ENCODE results near the gene AGRN.
"Not testable (repeated sequence)": the region's sequence is repeated elsewhere in the genome, so short reads cannot be mapped to it uniquely, and the experiment has no call there.

AGRN gene

DNA sequence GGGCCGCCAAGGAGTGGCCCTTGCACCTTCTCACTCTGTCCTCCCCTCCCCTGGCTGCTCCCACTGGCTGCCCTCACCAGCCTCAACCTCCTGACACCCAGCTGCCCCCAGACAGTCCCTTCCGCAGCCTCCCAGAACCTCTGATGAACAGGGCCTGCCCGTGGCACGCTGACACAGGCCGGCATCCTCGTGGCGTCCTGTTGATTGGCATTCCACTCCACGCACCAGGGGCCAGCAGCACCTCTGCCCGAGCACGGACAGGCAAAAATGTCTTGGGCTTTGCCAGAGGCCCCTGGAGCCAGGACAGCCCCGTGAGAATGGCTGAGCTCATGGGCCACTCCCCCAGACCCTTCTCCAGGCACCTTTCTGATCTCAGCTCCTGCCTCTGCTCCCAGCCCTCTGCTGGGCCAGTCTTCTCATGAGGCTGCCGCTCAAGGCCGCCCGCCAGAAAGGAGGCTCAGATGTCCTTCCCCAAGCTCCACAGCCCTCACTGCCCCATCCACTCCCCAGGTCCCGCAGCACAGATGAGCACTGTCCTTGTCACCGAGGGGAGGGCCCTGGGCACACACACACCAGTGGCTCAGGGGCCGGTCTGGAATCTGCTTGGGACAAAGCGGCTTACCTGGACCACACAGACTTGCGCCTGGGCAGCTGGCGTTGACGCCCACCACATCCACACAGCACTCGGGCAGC is 70.0 kb downstream of the AGRN start:
- no peak overlapping the region for H3K4me3 ChIP-seq (ENCODE audit: low read length)
- TF ChIP-seq ZNF274 (IDR thresholded peaks at IDR 0.05; ENCODE audit: low read depth, low read length): no peak

DNA sequence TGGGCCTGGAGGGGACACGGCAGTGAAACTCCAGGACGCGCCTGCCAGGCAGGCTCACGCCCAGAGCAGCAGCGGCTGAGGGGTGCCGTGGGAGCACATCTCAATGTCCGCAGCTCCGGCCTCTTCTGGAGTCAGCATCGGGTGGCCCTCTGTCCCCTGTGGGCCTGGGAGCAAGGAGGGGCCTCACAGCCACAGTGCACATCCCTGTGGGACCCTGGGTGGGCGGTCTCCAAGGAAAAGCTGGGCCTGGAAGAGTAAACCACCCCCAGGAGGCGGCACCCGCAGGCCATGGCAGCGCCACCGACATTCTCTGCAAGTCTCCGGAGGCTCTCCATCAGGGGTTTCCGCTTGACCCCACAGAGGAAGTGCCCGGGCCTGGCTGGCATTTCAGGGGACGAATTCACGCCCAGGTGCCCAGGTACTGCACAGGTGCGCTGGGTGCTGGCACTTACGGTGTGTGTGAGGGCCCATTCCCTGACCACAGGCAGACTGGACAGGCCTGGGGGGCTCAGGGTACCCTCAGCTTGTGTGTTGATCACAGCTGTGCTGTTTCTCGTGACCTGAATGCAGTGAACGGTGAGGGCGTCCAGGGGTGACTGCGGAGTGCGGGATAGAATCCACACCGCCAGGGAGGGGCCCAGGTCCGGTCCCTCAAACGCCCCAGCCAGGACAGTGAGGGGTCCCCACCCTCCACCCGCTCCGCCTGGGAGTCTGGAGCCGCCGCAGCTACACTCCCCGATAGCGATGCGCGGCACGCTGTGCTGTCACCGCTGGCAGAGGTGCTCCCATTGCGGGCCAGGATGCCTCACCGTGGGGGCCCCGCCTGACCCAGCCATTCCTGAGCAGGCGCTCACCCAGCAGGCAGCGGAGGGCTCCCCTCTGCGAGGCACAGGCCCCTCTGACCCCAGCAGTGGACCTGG is 70.8 kb downstream of the AGRN start:
- H3K4me3 ChIP-seq (ENCODE audit: low read length): no peak overlapping the region
- TF ChIP-seq ZNF274 (IDR thresholded peaks at IDR 0.05; ENCODE audit: low read depth, low read length): no peak

- no peak for TF ChIP-seq ZNF274 (IDR thresholded peaks at IDR 0.05; ENCODE audit: low read depth, low read length)
- H3K4me3 ChIP-seq (ENCODE audit: low read length): no peak overlapping the region
Observed at GRCh38 chr1:1091344-1092148, 71.6 kb downstream of the AGRN start.

GRCh38 chr1:1092149-1092855 is 72.4 kb downstream of the AGRN start:
- H3K4me3 ChIP-seq (ENCODE audit: low read length): no peak overlapping the region
- TF ChIP-seq ZNF274 (IDR thresholded peaks at IDR 0.05; ENCODE audit: low read depth, low read length): no peak

DNA sequence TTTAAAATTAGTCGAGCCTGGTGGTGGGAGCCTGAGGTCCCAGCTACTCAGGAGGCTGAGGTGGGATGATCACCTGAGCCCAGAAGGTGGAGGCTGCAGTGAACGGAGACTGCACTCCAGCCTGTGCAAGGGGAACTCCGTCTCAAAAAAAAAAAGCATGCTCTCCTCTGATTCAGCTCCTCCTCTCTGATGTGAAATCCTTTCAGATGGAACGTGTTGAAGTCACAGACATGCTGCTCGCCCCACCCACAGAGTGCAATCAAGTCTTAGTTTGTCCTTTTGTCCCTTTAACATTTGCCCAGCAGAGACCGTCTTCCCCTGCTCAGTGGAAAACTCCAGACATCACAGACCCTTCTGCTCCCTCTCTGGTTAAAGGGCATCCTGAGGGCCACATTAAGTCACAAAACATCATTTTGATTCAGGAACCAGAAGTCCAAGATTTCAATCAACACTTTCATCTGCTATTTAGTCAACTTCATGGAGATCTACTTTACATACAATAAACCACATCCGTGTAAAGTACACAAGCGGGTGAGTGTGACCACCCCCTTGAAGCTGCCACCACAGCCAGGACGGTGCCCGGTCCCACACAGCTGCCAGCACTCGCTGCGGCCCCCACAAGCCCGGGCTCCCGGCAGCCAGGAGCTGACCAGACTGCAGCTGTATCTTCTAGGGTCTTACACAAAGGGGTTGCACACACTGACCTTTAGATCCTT is 73.1 kb downstream of the AGRN start:
- H3K4me3 ChIP-seq (ENCODE audit: low read length): no peak overlapping the region
- TF ChIP-seq ZNF274 (IDR thresholded peaks at IDR 0.05; ENCODE audit: low read depth, low read length): no peak

GRCh38 chr1:1093610-1093943 is 73.7 kb downstream of the AGRN start:
- TF ChIP-seq ZNF274 (IDR thresholded peaks at IDR 0.05; ENCODE audit: low read depth, low read length): no peak
- no peak overlapping the region for H3K4me3 ChIP-seq (ENCODE audit: low read length)

DNA sequence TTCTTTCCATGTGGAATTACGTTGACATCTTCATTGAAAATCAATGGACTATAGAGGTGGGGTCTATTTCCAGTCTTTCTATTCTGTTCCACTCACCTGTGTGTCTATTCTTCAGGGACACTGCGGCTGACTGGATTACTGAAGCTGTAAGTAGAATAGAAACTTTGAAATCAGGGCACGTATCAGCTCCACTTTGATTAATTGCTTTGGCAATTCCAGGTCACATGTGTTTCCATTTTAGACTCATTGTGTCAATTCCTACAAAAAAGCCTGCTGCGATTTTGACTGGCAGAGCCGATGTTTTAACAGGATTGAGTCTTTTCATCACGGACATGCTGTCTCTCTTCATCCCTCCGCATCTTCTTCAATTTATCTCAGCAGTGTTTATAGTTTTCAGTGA is 75.1 kb downstream of the AGRN start:
- no peak overlapping the region for H3K4me3 ChIP-seq (ENCODE audit: low read length)
- no peak for TF ChIP-seq ZNF274 (IDR thresholded peaks at IDR 0.05; ENCODE audit: low read depth, low read length)

DNA sequence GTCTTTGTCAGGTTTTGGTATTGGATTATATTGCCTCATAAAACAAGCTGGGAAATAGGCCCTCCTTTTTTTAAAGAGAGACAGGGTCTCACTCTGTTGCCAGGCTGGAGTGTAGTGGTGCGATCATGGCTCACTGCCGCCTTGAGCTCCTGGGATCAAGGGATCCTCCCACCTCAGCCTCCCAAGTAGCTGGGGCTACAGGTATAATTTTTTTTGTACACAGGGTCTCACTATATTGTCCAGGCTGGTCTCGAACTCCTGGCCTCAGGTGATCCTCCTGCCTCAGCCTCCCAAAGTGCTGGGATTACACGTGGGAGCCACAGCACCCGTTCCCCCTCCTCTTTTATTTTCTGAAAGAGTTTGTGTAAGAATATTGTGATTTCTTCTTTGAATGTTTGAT is 76.2 kb downstream of the AGRN start:
- H3K4me3 ChIP-seq (ENCODE audit: low read length): not testable (repeated sequence)

- no peak for TF ChIP-seq ZNF274 (IDR thresholded peaks at IDR 0.05; ENCODE audit: low read depth, low read length)
- H3K4me3 ChIP-seq (ENCODE audit: low read length): no peak overlapping the region
Observed at GRCh38 chr1:1098681-1099421, 78.9 kb downstream of the AGRN start.

- H3K4me3 ChIP-seq (ENCODE audit: low read length): no peak overlapping the region
- TF ChIP-seq ZNF274 (IDR thresholded peaks at IDR 0.05; ENCODE audit: low read depth, low read length): no peak
Observed at GRCh38 chr1:1099506-1100183, 79.7 kb downstream of the AGRN start.

- H3K4me3 ChIP-seq (ENCODE audit: low read length): no peak overlapping the region
- TF ChIP-seq ZNF274 (IDR thresholded peaks at IDR 0.05; ENCODE audit: low read depth, low read length): no peak
Observed at GRCh38 chr1:1100296-1100695, 80.4 kb downstream of the AGRN start.

- no peak overlapping the region for H3K4me3 ChIP-seq (ENCODE audit: low read length)
- no peak for TF ChIP-seq ZNF274 (IDR thresholded peaks at IDR 0.05; ENCODE audit: low read depth, low read length)
Observed at GRCh38 chr1:1101503-1101902, 81.6 kb downstream of the AGRN start.

DNA sequence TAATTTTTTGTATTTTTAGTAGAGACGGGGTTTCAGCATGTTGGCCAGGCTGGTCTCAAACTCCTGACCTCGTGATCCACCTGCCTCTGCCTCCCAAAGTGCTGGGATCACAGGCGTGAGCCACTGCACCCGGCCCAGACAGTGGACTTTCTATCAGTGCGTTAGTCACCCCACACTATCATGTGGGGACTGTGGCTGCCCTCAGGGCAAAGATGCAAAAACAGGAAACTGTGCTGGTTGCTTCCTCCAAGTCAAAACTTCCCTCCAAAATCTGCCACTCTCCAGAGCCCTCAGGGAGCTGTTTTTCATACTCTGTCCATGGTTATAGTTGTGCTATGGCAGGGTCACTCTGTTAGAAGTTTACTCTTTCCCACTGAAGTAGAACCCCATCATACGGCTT is 84.2 kb downstream of the AGRN start:
- not testable (repeated sequence) for H3K4me3 ChIP-seq (ENCODE audit: low read length)

Measured in GM08714 (cell line).